ENCODE results near the gene RHBDL1.

The RHBDL1 gene

DNA sequence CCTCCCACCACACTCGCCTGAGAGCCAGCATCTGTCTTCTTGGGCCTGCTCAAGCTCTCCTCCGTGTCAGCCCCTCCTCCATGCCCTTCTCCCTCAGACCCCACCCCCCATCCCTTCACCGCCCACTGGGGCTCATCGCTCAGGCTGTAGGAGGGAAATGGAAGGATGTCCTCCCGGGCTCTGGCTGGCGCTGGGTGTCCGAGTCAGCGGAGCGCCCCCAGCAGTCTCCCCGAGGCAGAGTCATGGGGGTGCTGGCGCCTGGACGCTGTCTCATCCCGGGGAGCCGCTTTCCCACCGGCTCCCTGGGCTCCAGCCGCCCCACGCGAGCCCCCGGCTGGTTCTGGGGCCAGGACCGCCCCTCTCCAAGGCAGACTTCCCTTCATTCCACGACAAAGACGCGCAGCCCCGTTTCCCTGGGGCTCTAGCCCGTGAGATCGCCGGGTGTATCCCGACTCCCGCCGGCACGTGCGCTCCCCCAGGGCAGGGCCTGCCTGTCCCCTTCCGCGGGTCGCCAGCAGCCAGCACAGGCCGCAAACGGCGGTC lies 45.0 kb downstream of the RHBDL1 start:
- TF ChIP-seq CTCF (IDR thresholded peaks at IDR 0.05; ENCODE audit: insufficient read depth, missing control alignments): no peak
- FAIRE-seq (no peak), DNase-seq (ENCODE audit: insufficient read length, low spot score) (peak; percentile 81)

DNA sequence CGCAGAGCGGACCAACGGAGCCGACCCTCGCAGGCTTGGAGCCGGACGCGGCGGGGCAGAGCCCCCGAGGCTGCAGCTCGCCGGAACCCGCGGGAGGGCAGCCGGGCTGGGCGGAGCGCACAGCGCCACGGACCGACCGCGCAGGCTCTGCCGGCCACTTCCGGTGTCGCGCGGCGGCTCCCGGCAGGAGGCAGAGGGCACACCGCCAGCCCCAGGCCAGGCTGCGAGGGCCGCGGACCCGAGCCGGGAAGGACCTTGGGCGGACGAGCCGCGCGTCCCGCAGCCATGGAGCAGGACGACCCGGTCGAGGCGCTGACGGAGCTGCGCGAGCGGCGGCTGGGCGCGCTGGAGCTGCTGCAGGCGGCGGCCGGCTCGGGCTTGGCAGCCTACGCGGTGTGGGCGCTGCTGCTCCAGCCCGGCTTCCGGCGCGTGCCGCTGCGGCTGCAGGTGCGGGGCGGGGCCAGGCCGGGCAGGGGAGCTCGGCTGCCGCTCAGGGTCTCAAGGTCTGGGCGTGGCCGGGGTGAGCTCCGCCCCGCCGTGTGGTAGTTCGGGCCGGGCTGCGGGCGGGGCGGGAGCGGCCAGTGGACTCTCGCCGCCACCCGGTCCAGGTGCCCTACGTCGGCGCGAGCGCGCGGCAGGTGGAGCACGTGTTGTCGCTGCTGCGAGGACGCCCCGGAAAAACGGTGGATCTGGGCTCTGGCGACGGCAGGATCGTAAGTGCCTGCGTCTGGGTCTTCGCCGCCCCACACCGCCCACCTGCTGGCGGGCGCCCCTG lies 45.7 kb downstream of the RHBDL1 start, which contains the start of gene ANTKMT:
Gene ANTKMT, plus strand, starts transcription at position 157 of the 775 bp plus-strand sequence. Its CDS starts 129 bp downstream, at position 286.
- FAIRE-seq: no peak
- DNase-seq (ENCODE audit: insufficient read length, low spot score): peak; percentile 98
- TF ChIP-seq CTCF (IDR thresholded peaks at IDR 0.05; ENCODE audit: insufficient read depth, missing control alignments): no peak

- FAIRE-seq (no peak), DNase-seq (ENCODE audit: insufficient read length, low spot score) (no peak)
- TF ChIP-seq CTCF (IDR thresholded peaks at IDR 0.05; ENCODE audit: insufficient read depth, missing control alignments): no peak
Observed at GRCh38 chr16:721765-722540, 46.5 kb downstream of the RHBDL1 start.

- no peak for FAIRE-seq
- no peak for TF ChIP-seq CTCF (IDR thresholded peaks at IDR 0.05; ENCODE audit: insufficient read depth, missing control alignments)
Observed at GRCh38 chr16:722835-723633, 47.6 kb downstream of the RHBDL1 start.

GRCh38 chr16:723695-724094 lies 48.2 kb downstream of the RHBDL1 start:
- FAIRE-seq: no peak
- no peak for TF ChIP-seq CTCF (IDR thresholded peaks at IDR 0.05; ENCODE audit: insufficient read depth, missing control alignments)
- no peak for DNase-seq (ENCODE audit: insufficient read length, low spot score)

More at GRCh38 chr16:722835-723633, 47.6 kb downstream of the RHBDL1 start:
- no peak for DNase-seq (ENCODE audit: insufficient read length, low spot score)

DNA sequence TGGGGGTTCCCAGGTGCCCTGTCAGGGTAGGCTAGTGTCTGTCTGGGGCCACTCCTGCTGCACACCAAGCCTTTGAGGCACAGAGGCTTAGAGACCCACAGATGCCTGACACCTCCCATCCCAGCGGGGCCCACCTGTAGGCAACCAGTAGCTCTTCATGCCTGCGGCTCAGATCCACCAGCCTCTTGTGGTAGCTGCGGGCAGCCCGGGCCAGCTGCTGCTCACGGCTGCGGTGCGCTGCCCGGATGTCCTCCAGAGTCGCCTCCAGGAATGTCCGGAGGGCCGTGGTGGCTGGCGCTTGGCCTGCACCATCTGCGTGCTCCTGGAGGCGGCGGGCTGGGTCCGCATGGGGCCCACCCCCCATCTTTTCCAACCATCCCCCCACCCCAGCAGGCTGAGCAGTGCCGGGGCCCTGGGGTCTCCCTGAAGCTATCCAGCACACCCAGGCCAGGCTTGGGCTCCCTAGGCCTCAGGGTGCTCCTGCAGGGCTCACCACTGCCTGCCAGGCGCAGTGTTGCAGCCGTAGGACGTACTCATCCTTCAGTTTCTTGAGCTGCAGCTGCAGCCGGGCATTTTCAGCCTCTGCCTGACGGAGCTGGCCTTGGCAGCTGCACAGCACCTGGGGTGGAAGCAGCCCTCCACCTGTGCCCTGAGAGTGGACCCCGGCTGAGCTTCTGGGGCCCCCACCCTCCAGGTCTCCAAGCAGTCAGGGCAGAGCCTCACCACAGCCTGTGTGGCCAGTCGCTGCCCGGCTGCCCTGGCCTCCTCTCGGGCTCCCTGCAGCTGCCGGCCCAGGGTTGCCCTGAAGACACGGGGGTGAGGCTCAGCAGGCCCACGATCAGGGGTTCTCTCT lies 48.9 kb downstream of the RHBDL1 start:
- no peak for FAIRE-seq
- no peak for TF ChIP-seq CTCF (IDR thresholded peaks at IDR 0.05; ENCODE audit: insufficient read depth, missing control alignments)
- DNase-seq (ENCODE audit: insufficient read length, low spot score): no peak
